Placental pericyte (primary cell): Measurements from ENCODE around the gene ASB13. TPM values are rescaled to one million over a fixed set of nuclear protein-coding genes. Genes with fewer than 3 reads are reported as not detected.

Experiments used
- small RNA-seq: library from RNA; depleted of rRNA; stranded (forward); fragments of <200 nt; gene quantifications from one replicate; pipeline ENCODE3, GENCODE V24; 2012; ENCODE audit warnings: low replicate concordance
- total RNA-seq: library from RNA; depleted of rRNA; stranded (reverse); fragments of >200 nt; gene quantifications from 2 replicates; pipeline ENCODE4 v1.2.3, GENCODE V29; 2012

Gene ASB13, protein sequence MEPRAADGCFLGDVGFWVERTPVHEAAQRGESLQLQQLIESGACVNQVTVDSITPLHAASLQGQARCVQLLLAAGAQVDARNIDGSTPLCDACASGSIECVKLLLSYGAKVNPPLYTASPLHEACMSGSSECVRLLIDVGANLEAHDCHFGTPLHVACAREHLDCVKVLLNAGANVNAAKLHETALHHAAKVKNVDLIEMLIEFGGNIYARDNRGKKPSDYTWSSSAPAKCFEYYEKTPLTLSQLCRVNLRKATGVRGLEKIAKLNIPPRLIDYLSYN
- total RNA-seq = 8.8 and 8.9 TPM in 2 replicates

DNA sequence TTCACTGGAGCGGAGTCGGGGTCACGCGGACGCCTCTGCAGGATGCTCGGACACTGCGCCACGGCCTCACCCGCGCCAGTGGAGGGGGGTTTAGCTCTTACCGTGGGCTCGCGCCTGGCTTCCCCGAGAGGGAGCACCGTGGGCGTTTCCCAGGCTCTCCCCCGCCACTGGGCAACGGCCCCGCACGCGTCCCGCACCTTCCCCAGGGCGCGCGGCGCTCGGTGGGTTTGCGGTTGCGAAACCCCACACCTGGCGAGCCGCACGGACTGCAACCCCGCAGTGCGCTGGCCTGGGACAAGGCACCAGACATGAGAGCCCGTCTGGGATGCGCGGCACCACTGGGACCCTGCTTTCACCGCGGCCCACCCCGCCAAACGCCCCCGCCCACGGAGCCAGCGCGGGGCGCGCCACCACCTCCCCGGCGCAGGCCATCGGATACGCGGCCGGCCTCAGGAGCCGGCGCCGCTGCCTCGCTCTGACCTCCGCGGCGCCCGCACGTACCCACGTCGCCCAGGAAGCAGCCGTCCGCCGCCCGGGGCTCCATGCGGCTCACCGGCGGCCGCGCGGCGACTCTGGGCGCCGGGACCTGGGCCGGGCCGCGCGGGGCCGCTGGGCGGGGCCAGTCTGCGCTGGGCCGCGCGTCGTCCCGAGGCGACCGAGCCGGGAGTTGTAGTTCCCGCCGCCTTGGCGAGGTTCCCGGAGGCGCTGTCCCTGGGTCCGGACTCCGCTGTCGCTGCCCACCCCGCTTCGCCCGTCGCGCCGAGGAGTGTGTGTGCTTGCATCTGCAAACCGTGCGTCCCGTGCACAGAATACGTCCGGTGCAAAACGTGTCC lies at the start of gene ASB13:
TSS of gene ASB13 (minus strand) at position 588 of the 833 bp plus-strand sequence. CDS start at position 544, 44 bp downstream.

DNA sequence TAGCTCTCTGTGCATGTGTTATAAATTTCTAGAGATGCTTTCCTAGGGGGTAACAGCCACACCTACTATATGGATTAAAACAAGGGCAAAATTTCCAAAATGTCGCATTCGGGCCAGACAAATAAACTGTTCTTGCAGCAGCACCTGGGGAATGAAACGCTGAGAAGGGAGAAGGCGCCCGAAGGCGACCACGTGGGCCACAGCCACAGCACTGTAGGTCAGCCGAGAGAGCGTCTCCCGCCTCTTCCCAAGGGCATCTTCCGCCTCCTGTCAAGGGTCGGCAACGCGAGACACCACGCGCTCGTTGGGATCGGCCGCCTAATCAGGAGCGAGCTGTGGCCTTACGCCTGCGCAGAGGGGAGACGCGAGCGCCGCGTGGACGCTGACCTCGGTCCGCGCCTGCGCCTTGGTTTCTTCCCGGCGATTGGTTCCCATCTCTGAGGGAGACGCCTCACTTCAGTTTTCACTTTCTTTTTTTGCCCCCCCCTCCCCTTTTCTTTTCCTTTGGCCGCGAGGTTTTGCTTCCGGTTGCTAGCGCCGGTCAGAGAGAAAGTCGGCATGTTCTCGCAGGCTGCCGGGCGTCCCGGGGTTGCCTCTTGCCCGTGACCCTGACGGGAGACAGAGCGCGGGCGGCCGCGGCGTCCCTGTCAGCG lies 18.0 kb upstream of the ASB13 start, which contains the start of gene TASOR2:
TSS of gene TASOR2 (plus strand) at position 521 of the 653 bp plus-strand sequence. CDS start 35,805 bp downstream, outside the sequence.

Small RNAs within 50 kb of the gene (small RNA-seq; reads per million reads assigned to genes)
- gene AL365356.2 (not detected), gene RN7SL445P (not detected)

Other genes starting within 250 kb of the ASB13 start
- gene CALML5, start 167.0 kb downstream of the ASB13 start, total RNA-seq = not detected in 2 replicates
- gene CALML3, start 141.6 kb downstream of the ASB13 start, total RNA-seq = not detected in 2 replicates
- 91.9 and 103 TPM in 2 replicates for gene TASOR2, start 18.2 kb upstream of the ASB13 start, total RNA-seq
- gene GDI2, start 146.8 kb upstream of the ASB13 start, total RNA-seq = 570 and 590 TPM in 2 replicates
- gene ANKRD16, start 223.3 kb upstream of the ASB13 start, total RNA-seq = 4.2 and 8.9 TPM in 2 replicates
- 75.9 and 109 TPM in 2 replicates for gene FBH1, start 223.6 kb upstream of the ASB13 start, total RNA-seq